Superior temporal gyrus (tissue), 1 donor: ENCODE measurements around the gene CA4.

Experiments used
- DNase-seq: peaks from one replicate; pipeline ENCODE4 v3.0.0-alpha.2; 2016; ENCODE audit errors: extremely low spot score

CA4 gene

DNA sequence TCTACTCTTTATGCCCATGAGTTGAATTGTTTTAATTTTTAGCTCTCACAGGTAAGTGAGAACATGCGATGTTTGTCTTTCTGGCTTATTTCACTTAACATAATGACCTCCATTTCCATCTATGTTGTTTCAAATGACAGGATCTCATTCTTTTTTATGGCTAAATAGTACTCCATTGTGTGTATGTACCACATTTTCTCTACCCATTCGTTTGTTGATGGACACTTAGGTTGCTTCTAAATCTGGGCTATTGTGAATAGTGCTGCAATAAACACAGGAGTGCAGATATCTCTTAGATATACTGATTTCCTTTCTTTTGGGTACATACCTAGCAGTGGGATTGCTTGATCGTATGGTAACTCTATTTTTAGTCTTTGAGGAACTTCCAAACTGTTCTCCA lies 19.3 kb upstream of the CA4 start:
- no peak for DNase-seq

- DNase-seq, result no peak
These were observed 15.2 kb upstream of the CA4 start for GRCh38 chr17:60134396-60135150.

DNA sequence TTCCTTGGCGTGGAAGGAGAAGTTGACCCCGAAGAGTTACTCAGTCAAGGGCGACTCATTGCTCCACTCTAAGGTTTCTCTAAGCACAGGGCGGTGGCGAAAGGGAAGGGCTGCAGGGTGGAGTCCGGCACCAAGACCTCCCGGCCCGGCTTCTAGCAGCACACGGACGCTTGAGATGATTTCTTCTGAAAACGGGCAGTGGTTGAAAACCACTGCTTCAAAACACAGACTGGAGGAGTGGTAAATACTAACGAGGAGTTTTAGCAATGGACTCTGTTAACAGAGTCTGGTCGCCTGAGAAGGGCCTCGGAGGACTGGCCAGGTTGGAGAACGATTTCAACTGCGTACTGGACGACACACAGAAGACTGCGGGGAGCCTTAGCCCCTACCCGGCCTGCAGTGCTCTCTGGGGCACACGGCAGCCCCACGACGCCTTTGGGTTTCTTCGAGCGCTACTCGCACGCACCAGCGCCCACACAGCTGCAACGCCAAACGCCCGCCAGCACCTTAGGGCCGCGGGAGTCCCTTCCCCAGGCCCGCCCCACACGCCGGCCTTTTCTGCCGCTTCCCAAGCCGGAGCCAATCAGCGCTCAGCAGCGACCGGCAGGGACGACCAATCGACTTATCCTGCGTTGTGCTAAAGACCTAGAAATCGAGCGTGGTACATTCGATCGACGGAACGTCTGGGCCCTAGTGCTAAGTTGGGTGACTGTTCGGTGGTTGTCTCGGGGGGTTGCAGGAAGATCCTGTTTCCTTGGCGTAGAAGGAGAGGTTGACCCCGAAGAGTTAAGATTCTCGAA lies 14.4 kb upstream of the CA4 start:
- DNase-seq, result peak; percentile 92

DNA sequence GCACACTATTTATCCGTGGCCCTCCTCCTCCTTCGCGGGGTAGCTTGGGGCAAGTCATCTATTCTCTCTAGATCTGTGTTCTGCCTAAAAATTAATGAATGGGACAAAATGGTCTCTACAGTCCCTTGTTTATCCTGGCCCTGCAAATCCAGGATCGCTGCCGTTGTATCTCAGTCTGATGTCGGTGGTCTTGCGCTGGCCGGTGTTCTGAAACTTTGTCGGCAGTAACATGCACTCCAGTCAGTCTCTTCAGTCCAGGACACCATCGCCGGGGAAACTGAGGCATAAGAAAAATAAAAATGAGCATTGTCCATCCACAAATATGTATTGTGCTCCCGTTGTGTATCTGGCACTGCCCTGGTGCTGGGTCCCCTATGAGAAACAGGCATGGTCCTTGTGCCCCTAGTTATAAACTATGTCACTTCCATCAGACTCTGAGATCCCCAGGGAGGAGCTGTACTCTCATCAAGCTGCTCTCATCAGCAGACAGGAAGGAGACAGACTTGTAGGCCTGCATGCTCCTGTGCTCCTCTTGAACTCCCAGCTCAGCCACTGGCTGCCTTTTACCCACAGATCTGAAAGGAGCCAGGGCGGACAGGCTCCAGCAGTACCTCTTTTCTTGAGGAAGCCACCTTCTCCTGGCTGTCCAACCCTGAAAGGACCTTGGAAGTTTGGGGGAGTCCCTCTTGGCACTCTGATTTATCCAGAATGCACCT lies 13.7 kb upstream of the CA4 start:
- no peak for DNase-seq

GRCh38 chr17:60137731-60138130 lies 12.0 kb upstream of the CA4 start:
- DNase-seq, result no peak

DNA sequence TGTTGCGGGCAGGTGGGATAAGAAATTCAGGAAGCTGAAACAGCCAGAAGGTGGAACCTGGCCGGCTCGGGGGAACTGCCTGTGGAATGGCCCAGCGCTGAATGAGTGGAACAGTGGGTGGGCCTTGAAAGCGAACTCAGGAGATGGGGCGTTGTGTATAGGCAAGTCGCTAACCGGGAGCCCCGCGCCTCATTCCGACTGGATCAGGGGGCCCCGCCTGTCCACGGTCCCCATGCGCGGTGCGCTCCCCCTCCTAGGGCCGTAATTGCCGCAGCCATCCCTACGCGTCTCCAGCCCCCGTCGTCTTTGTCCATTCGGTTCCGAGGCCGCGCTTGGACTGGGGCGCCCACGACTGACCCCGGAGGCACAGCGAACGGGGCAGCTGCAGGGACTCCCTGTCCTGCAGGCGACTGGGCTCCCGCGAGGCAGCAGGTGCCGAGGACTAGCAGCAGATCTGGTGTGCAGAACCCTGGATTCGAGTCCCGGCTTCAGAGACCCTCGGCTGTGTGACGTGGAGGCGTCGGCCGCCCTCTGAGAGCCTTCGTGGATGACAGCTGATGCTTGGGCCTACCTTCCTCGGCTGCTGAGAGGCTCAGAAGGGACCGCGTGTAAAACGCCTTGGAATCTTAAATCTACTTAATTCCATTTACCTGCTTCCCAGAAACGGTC lies 10.9 kb upstream of the CA4 start:
- no peak for DNase-seq

GRCh38 chr17:60139438-60140285 lies 10.1 kb upstream of the CA4 start:
- DNase-seq, result peak; percentile 58

DNA sequence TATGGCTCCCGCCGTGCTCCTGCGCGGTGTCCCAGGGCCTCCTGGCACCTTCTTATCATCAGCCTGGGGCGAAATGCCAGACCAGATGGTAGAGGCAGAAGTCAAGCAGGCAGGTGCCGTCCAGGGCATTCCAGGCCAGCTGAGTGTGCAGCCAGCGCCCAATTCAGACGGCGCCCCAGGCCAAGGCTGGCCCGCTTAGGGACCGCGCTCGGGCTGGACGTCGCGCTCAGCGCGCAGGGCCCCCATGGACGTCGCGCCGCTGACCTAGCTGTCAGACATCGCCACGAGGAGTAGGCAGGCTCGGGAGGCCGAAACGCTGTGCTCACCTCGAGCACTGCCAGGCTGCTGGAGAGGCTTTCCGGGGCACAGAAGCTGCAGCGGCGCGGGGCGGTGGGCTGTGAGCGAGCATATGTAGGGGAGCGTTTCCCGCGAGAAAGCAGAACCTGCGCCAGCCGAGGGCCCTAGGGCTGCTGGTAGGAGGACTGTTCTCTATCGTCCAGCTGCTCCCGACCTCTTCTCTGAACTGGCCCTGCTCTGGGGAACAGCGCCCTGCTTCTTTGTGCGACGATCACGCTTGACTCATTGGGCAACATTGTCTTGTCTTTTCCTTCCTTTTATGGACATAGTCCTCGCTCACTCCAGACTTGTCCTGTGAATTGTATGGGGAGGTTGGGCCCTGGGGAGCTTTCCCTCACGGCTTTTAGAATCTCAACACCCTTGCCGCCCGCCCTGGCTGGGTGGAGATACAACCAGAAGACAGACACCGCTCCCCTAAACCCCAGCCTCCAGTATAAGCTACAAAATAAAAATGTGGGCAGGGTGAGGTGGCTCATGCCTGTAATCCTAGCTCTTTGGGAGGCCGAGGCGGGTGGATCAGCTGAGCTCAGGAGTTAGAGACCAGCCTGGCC lies 8.4 kb upstream of the CA4 start:
- DNase-seq, result no peak

GRCh38 chr17:60142872-60143499 lies 6.8 kb upstream of the CA4 start:
- peak; percentile 90 for DNase-seq

DNA sequence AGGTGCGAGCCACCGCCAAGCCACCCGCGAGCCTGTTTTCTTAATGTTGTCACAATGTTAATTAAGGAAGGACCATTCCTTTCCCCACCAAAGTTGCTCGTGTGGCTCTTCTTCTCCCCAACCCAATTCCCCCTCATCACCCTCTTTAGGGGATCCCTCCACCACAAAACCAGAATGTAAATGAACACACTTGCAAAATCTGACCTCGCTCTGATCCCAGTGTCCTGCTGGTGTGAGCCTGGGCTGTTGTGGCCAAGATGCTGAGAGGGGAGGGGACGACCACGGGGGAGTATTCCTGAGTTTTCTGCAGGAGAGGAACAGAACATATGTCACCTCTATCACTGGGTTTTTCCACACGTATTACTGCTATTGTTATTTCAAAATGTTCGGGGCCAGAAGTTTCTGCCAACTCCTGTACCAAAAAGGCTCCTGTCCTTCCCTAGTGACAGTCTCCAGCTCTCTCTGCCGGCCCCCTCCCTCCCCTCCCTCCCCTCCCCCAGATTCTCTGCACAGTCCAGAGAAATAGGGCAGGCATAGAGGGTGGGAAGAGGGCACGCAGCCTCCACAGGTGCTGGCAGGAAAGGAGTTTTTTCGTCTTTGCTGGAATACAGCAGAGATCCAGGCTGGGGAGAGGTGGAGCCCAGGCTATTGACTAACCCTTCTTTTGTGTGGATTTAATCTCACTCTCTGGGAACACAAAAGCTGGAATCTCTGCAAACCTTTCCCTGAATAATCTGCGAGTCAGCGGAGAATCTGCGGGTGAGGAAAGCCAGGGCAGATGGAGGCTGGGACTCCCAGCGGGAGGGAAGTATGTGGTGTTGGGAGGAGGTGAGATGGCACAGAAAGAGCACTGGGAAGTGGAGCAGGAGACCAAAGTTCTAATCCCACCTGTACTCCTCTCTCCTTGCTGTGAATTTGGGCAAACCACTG lies 4.5 kb upstream of the CA4 start:
- no peak for DNase-seq

DNA sequence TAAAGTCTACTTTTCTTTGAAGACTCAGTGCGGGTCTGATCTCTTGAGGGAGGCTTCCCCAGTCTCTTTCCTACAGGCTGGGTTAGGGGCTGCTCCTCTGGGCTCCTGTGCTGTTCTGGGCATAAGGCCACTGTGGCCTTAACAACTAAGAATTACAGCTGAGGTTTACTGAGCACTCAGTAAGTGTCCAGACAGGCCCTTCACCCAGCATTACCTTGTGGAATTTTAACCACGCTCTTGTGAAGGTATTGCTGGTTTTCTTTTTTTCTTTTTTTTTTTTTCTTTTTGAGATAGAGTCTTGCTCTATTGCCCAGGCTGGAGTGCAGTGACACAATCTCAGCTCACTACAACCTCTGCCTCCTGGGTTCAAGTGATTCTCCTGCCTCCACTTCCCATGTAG lies 3.6 kb upstream of the CA4 start:
- DNase-seq, result no peak

- no peak for DNase-seq
These were observed 2.1 kb upstream of the CA4 start for GRCh38 chr17:60147553-60148223.

DNA sequence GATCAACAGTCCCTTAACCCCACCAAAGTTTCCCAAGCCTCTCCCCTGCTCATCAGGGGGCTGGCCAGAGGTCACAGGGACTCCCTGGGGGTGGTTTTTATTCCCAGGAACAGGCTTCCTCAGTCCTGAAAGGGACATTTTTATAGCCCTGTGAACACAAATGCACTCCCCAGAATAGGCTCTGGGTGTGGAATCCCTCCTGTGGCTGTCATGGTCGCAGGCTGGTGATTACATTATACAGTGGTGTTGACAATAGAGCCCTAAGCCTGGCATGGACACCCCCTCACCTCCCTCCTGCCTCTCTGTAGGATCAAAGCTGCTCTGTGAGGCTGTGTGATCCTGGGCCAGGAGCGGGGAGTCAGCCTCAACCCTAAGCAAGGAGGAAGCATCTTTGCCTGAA lies 1.4 kb upstream of the CA4 start:
- no peak for DNase-seq

- DNase-seq, result no peak
These were observed 1.6 kb downstream of the CA4 start for GRCh38 chr17:60151355-60151754.

DNA sequence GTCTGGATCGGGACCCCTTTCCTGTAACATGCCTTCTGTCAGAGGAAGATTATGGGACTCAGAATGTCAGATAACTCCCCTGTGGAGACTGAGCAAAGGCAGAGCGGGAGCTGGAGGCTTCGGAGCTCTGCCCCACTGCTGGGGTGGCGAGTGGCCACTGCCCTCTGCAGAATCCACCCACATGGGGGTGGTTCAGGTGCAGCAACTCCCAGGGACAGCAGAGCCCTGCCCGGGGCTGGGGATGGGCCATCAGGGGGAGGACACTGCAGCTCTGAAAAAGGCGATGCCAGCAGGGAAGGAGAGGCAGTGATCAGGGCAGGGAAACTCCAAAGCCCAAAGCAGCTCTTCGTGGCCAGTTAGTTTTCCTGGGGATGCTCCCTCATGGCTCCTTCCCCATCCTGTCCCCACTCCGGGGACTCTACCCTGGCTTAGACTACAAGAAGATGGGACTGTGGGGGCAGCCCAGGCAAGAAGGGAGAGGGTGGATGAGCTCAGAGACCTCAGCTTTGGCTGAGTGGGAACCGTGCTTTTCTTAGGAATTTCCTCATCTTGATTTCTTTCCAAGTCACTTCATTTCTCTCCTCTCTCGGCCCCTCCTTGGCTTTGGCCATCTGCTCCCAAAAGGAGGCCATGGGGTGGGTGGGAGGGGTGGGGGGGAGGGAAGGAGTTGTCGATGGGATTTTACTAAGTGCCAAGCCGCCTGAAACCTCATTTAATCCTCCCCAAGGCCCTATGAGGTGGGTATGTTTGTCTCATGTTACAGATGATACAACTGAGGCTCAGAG lies 4.0 kb downstream of the CA4 start:
- no peak for DNase-seq

DNA sequence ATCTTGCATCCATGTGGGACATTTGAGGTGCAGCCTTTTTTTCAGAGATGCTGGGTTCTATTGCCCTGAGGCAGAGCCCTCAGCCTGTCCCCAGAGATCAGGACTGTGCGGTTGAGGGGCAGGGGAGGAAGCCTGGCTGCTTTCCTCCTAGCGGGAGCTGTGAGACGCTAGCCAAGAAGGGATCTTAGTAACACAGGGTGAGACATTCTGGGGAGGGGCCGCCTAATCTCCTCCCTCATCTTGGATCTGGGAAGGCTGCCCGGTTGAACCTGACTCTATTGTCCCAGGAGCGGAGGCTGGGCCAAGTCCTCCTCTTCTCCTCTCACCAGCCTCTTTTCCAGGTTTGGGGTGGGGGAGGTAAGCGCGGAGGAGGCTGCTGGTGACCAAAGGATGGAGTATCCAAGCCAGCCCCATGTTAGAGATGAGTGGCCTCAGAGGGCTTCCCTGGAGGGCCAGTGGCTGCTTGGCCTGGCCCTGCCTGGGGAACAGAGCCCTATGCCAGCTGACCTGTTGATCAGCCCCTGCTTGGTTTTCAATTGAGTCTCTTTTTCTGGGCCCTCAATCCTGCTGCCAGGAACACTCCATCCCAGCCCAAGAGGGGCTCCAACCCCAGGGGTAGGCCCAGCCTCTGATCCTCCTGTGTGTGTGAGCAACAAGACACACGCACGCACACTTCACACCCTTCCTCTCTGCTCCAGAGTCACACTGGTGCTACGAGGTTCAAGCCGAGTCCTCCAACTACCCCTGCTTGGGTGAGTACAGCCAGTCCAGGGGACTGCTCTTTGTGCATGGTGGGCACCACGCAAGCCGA lies 5.0 kb downstream of the CA4 start:
- DNase-seq, result no peak
